Testis (tissue), 3 donors: ENCODE data around the gene NOL4L. TPM values are rescaled to one million over a fixed set of nuclear protein-coding genes. Genes with fewer than 3 reads are reported as not detected.
A peak's percentile ranks its signal among the peaks of the same experiment; 100 is the strongest.

Experiments used
- DNase-seq: peaks from one replicate; pipeline ENCODE4 v3.0.0-alpha.2; 2019
- H3K27ac ChIP-seq, 2 donors: fragments of 200-600 bp; sonication (generic); one replicate each; pipeline ENCODE4 v1.5.1; 2019
- H3K27me3 ChIP-seq: fragments of 200-600 bp; sonication (generic); one replicate; pipeline ENCODE4 v1.5.1; 2019
- H3K36me3 ChIP-seq: fragments of 200-600 bp; sonication (generic); one replicate; pipeline ENCODE4 v1.5.1; 2017; ENCODE audit warnings: low read depth; ENCODE audit errors: missing control alignments
- H3K4me1 ChIP-seq: fragments of 200-600 bp; sonication (generic); one replicate; pipeline ENCODE4 v1.5.1; 2019
- H3K4me3 ChIP-seq, 2 donors: fragments of 200-600 bp; sonication (generic); one replicate each; pipeline ENCODE4 v1.5.1; 2017 to 2019
- H3K9me3 ChIP-seq: fragments of 200-600 bp; sonication (generic); one replicate; pipeline ENCODE4 v1.5.1; 2017
- POLR2A ChIP-seq: fragments of 450-650 bp; IDR thresholded peaks from one replicate; pipeline ENCODE4 v1.6.1; 2017; ENCODE audit warnings: antibody characterized with exemption, mild to moderate bottlenecking, moderate library complexity
- WGBS, 2 donors: methylation state at CpG; one replicate each; pipeline ENCODE4 v1.1.5; 2018; 5-methylcytosine and 5-hydroxymethylcytosine counted together
- intact Hi-C: fragments of 100-400 bp; cut with DNase I; formaldehyde crosslinking; loops from one replicate; pipeline ENCODE4 v1.15.1; 2023; ENCODE audit warnings: low total_unique reads
- polyA plus RNA-seq: library from polyadenylated mRNA; stranded (reverse); fragments of 350-450 nt; fragmentation: Illumina TruSeq; extraction: RNeasy Lipid Tissue Mini Kit (QIAGEN cat#74804); gene quantifications from one replicate; pipeline ENCODE4 v1.2.3, GENCODE V29; 2014; ENCODE audit warnings: low read depth, low replicate concordance; ENCODE audit not compliant: insufficient read depth
- total RNA-seq, 2 donors: library from RNA; depleted of rRNA; stranded (reverse); fragments of >200 nt; gene quantifications; one replicate each; pipeline ENCODE4 v1.2.3, GENCODE V29; 2016
- TF ChIP-seq, protein P1 (sequence below), 3 experiments: fragments of 450-650 bp in 2 of 3; fragments of 200-600 bp in 1 of 3; sonication (generic) in 1 of 3; IDR thresholded peaks; one replicate each; pipeline ENCODE4 v1.5.1; 2016 to 2019; ENCODE audit warnings: antibody characterized with exemption in 3 of 3, mild to moderate bottlenecking in 2 of 3, moderate library complexity in 1 of 3

The NOL4L gene
- total and polyA plus RNA-seq, 3 donors from 2014 or later, result 100.0 to 129 (median 115) TPM

DNA sequence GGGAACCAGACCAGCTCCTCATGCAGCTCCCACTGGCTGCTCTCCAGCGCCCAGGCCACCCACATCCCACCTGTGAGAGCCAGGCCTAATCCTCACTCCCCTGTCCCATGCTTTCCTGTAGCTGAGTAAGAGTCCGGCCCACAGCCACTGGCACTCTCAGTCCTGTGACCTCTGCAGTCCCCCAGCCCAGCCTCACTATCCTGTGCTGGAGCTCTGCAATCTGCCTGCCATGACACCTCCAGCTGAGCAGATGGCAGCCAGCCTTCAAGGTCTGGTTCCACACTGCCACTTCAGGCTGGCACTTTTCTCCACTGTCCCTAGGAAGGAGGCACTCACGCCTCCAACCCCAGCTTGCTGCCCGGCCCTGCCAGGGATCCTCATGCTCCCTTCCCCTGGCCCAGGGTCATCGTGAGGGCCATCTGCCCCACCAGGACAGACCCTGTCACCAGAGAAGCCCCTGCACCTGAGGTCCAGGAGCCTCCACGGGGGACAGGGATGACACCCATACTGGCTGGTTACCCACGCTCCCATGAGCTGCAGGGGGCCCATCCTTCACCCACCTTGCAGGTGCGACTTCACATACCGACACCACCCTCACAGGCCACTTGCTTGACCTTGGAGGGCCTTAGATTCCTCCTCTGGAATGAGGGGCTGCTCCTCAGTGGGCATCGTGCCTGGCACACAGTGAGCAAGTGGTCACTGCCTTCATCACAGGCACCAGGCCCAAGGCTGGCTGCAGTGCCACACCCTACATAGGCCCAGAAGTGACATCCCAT, 126.9 kb downstream of the NOL4L start:
- H3K36me3 ChIP-seq, result no peaks in the 10 kb centered on the region
- no peak for TF ChIP-seq POLR2A
- TF ChIP-seq, protein P1, sequence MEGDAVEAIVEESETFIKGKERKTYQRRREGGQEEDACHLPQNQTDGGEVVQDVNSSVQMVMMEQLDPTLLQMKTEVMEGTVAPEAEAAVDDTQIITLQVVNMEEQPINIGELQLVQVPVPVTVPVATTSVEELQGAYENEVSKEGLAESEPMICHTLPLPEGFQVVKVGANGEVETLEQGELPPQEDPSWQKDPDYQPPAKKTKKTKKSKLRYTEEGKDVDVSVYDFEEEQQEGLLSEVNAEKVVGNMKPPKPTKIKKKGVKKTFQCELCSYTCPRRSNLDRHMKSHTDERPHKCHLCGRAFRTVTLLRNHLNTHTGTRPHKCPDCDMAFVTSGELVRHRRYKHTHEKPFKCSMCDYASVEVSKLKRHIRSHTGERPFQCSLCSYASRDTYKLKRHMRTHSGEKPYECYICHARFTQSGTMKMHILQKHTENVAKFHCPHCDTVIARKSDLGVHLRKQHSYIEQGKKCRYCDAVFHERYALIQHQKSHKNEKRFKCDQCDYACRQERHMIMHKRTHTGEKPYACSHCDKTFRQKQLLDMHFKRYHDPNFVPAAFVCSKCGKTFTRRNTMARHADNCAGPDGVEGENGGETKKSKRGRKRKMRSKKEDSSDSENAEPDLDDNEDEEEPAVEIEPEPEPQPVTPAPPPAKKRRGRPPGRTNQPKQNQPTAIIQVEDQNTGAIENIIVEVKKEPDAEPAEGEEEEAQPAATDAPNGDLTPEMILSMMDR (IDR thresholded peaks at IDR 0.05), result no peak
- no peak for DNase-seq
- no peaks in the 10 kb centered on the region for H3K27me3 ChIP-seq
- no peak overlapping the region for H3K27ac ChIP-seq
- H3K4me3 ChIP-seq, result no peak overlapping the region
- intact Hi-C loops, result no loop called here
- H3K4me1 ChIP-seq, result peaks cover 30% of the 10 kb centered on the region
- H3K9me3 ChIP-seq, result no peaks in the 10 kb centered on the region
- 76 to 77% methylated on average over 6 to 10 of the region's 10 CpGs for WGBS, 2 donors

DNA sequence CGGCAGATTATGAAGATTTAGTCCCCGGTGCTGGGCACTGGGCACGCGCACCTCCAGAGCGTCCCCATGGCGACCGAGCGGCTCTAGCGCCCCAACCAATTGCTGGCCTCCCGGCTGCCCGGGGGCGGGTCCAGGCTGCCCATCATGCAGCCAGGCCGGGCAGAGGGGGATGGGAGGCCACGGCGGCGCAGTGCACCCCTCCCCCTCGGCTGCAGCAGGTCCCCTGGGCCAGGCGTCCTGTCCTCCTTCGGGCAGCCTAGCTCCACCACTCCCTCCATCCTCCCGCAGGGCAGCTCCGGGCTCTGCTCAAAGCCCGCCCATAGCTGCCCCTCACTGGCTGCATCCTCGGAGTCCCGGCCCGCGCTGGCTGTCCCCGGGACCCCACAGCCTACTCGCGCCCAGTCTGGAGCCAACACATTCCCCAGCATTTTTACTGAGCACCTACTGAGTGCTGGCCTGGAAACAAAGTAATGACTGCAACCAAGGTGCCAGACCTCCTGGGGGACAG, 127.6 kb downstream of the NOL4L start:
- intact Hi-C loops, result no loop called here
- Histone ChIP-seq H3K9me3 (no peaks in the 10 kb centered on the region), H3K27ac (peak overlapping the region in 1 of 2 donors; percentile 37), H3K4me1 (peaks cover 26% of the 10 kb centered on the region), H3K27me3 (no peaks in the 10 kb centered on the region), H3K36me3 (no peaks in the 10 kb centered on the region), H3K4me3 (peak overlapping the region; percentile 44 to 65)
- 8 to 18% methylated on average over 8 to 29 of the region's 29 CpGs for WGBS, 2 donors
- peak; percentile 85 for DNase-seq
- no peak for TF ChIP-seq POLR2A
- TF ChIP-seq, protein P1 (IDR thresholded peaks at IDR 0.05), result no peak

DNA sequence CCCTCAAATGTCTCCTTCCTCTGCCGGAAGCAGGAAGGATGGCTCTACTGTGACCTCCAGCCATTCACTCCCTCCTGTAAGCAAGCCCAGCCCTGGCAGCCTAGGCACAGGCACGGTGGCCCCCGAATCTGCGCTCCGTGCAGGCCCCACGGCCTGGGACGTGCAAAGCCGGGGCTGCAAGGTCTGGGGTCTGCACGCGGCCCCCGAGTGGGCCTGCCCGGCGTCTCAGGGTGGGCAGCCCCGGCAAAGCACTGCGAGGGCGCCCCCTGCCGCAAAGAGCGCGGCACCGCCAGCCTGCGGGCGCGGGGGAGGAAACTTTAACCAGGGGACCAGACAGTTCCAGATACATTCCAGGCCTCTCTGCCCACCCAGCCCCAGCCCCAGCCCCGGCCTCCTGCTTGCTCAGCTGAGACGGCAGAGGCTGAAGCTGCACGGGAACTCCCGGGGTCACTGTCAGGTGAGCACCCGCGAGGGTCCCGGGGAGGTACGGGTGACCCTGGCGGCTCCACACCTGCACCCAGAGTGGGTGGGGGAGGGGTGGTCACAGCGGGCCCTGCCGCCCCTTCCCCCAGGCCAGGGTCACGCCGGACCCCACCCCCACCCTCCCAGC, 128.2 kb downstream of the NOL4L start:
- no peaks in the 10 kb centered on the region for H3K9me3 ChIP-seq
- intact Hi-C loops, result no loop called here
- DNase-seq, result peak; percentile 70
- no peaks in the 10 kb centered on the region for H3K27me3 ChIP-seq
- no peaks in the 10 kb centered on the region for H3K36me3 ChIP-seq
- H3K27ac ChIP-seq, result peak overlapping the region in 1 of 2 donors; percentile 37
- peaks cover 26% of the 10 kb centered on the region for H3K4me1 ChIP-seq
- peak overlapping the region; percentile 44 to 65 for H3K4me3 ChIP-seq
- TF ChIP-seq POLR2A, result no peak
- TF ChIP-seq, protein P1 (IDR thresholded peaks at IDR 0.05), result peak; percentile 65 to 85 (median 79)
- 6% methylated on average over 12 to 36 of the region's 36 CpGs for WGBS, 2 donors

DNA sequence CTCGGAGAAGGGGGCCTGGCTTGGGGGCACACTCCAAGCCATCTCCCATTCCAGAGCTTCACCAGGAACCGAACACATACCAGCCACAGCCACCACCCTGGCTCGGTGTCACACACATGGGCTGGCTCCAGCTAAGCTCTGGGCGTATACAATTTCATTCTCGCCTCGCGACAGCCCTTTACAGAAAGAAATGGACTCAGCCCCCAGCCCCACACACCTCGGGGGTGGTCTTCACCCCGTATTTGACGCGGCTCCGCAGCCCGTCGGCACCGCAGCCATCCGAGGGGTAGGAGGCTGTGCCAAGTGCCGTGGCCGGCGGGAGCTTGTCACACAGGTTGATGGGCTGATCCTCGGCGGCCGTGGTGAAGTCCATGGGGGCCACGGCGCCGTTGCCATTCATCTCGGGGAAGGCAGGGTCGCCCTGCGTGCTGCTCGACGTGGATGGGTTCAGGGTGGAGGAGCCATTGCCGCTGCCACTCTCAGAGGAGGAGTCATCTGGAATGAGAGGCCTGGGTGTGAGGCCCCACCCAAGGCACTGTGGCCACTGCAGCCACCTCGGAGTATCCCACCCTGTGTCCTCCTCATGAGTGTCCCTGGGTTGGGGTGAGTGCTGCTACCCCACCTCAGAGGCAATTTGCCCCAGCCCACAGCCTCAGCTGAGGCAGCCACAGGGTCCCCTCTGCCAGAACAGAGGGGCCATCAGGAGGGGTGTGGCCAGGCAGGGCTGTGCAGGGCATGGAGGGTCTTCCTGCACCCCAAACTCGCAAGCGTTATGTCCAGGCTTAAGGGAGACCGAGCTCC, 129.0 kb downstream of the NOL4L start:
- intact Hi-C loops, result no loop called here
- Histone ChIP-seq H3K27ac (no peak overlapping the region), H3K27me3 (no peaks in the 10 kb centered on the region), H3K36me3 (no peaks in the 10 kb centered on the region), H3K9me3 (no peaks in the 10 kb centered on the region), H3K4me3 (no peak overlapping the region), H3K4me1 (peaks cover 26% of the 10 kb centered on the region)
- TF ChIP-seq, protein P1 (IDR thresholded peaks at IDR 0.05), result no peak
- no peak for TF ChIP-seq POLR2A
- no peak for DNase-seq
- WGBS, 2 donors, result 88 to 89% methylated on average over 25 to 35 of the region's 35 CpGs
